ENCODE measurements around the gene NFE2.

DNA sequence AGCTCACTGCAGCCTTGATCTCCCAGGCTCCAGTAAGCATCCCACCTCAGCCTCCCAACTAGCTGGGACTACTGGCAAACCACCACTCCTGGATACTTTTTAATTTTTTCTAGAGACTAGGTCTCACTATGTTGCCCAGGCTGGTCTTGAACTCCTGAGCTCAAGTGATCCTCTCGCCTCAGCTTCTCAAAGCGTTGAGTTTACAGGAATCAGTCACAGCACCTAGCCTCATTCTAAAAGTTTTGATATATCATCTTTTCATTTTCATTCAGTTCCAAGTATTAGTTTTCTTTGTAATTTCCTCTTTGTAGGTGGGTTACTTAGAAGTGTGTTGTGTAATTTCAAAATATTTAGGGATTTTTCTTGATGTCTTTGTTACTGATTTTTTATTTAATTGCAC, 30.5 kb downstream of the NFE2 start:
- TF ChIP-seq POLR2AphosphoS5 (IDR thresholded peaks at IDR 0.05) (no peak), POLR2A (IDR thresholded peaks at IDR 0.05) (no peak)
